Ectodermal cell (in vitro differentiated cells): Measurements from ENCODE around the gene CDKN2B.
A peak's percentile ranks its signal among the peaks of the same experiment; 100 is the strongest.

Experiments used
- H3K27ac ChIP-seq: 2 replicates; pipeline ENCODE4 v1.7.0; 2013; ENCODE audit warnings: mild to moderate bottlenecking, low read depth, low read length; ENCODE audit not compliant: insufficient read depth, poor library complexity, severe bottlenecking
- H3K27me3 ChIP-seq: 2 replicates; pipeline ENCODE4 v1.7.0; 2013; ENCODE audit warnings: mild to moderate bottlenecking, low read length; ENCODE audit not compliant: insufficient read depth, control insufficient read depth, poor library complexity, severe bottlenecking
- H3K36me3 ChIP-seq: one replicate; pipeline ENCODE4 v1.7.0; 2013; ENCODE audit warnings: low read length; ENCODE audit not compliant: control insufficient read depth, insufficient read depth
- H3K4me1 ChIP-seq: one replicate; pipeline ENCODE4 v1.7.0; 2013; ENCODE audit warnings: low read length; ENCODE audit not compliant: control insufficient read depth, insufficient read depth
- H3K4me3 ChIP-seq: 2 replicates; pipeline ENCODE4 v1.7.0; 2013; ENCODE audit warnings: low read depth, low read length, control low read depth; ENCODE audit not compliant: insufficient read depth
- H3K9me3 ChIP-seq: 2 replicates; pipeline ENCODE4 v1.7.0; 2013; ENCODE audit warnings: mild to moderate bottlenecking, low read length, moderate library complexity; ENCODE audit not compliant: control insufficient read depth
- WGBS, 2 experiments: methylation state at CpG; one replicate each; pipeline ENCODE4 v1.1.7; 2013; ENCODE audit warnings: missing lambda C conversion rate in 2 of 2; 5-methylcytosine and 5-hydroxymethylcytosine counted together

Gene CDKN2B

GRCh38 chr9:21985964-21986667 is 23.0 kb downstream of the CDKN2B start:
- WGBS, 2 experiments = 73 to 85% methylated on average over 2 to 4 of the region's 5 CpGs
- H3K27ac ChIP-seq = no peak overlapping the region
- H3K4me3 ChIP-seq = no peak overlapping the region
- H3K27me3 ChIP-seq = peaks cover 100% of the 10 kb centered on the region
- H3K9me3 ChIP-seq = no peaks in the 10 kb centered on the region
- no peaks in the 10 kb centered on the region for H3K36me3 ChIP-seq
- H3K4me1 ChIP-seq = no peaks in the 10 kb centered on the region

GRCh38 chr9:21984101-21984500 is 25.0 kb downstream of the CDKN2B start:
- no peaks in the 10 kb centered on the region for H3K9me3 ChIP-seq
- no peaks in the 10 kb centered on the region for H3K4me1 ChIP-seq
- H3K27me3 ChIP-seq = peaks cover 97% of the 10 kb centered on the region
- H3K27ac ChIP-seq = no peak overlapping the region
- H3K4me3 ChIP-seq = no peak overlapping the region
- no peaks in the 10 kb centered on the region for H3K36me3 ChIP-seq

- Histone ChIP-seq H3K9me3 (no peaks in the 10 kb centered on the region), H3K4me1 (no peaks in the 10 kb centered on the region), H3K36me3 (no peaks in the 10 kb centered on the region), H3K4me3 (no peak overlapping the region), H3K27me3 (peaks cover 97% of the 10 kb centered on the region), H3K27ac (no peak overlapping the region)
- WGBS, 2 experiments = 75 to 87% methylated on average over 1 of the region's 1 CpG
Measured at GRCh38 chr9:21983561-21983935, 25.6 kb downstream of the CDKN2B start.

GRCh38 chr9:21982861-21983560 is 26.1 kb downstream of the CDKN2B start:
- Histone ChIP-seq H3K4me1 (no peaks in the 10 kb centered on the region), H3K4me3 (no peak overlapping the region), H3K36me3 (no peaks in the 10 kb centered on the region), H3K27ac (no peak overlapping the region), H3K27me3 (peaks cover 97% of the 10 kb centered on the region), H3K9me3 (no peaks in the 10 kb centered on the region)
- no CpG with 5 or more reads among the region's 1 CpG for WGBS, 2 experiments

GRCh38 chr9:21982391-21982790 is 26.7 kb downstream of the CDKN2B start:
- Histone ChIP-seq H3K36me3 (no peaks in the 10 kb centered on the region), H3K4me3 (no peak overlapping the region), H3K27me3 (peaks cover 97% of the 10 kb centered on the region), H3K27ac (no peak overlapping the region), H3K4me1 (no peaks in the 10 kb centered on the region), H3K9me3 (no peaks in the 10 kb centered on the region)
- 100% methylated on average over 1 of the region's 1 CpG; no CpG with 5 or more reads in 1 of the 2 experiments for WGBS, 2 experiments

- no peak overlapping the region for H3K4me3 ChIP-seq
- WGBS, 2 experiments = 29% methylated on average over 18 to 19 of the region's 19 CpGs
- H3K9me3 ChIP-seq = no peaks in the 10 kb centered on the region
- H3K4me1 ChIP-seq = peaks cover 4% of the 10 kb centered on the region
- peaks cover 97% of the 10 kb centered on the region for H3K27me3 ChIP-seq
- H3K27ac ChIP-seq = no peak overlapping the region
- H3K36me3 ChIP-seq = no peaks in the 10 kb centered on the region
Measured at GRCh38 chr9:21976334-21976875, 32.7 kb downstream of the CDKN2B start.

- H3K4me1 ChIP-seq = peaks cover 4% of the 10 kb centered on the region
- peak overlapping the region; percentile 42 for H3K4me3 ChIP-seq
- H3K27me3 ChIP-seq = peaks cover 100% of the 10 kb centered on the region
- no peaks in the 10 kb centered on the region for H3K36me3 ChIP-seq
- WGBS, 2 experiments = 0% methylated on average over 49 to 50 of the region's 51 CpGs
- H3K9me3 ChIP-seq = no peaks in the 10 kb centered on the region
- H3K27ac ChIP-seq = no peak overlapping the region
Measured at GRCh38 chr9:21974722-21975409, 34.2 kb downstream of the CDKN2B start.

GRCh38 chr9:21974343-21974721 is 34.8 kb downstream of the CDKN2B start:
- peak overlapping the region; percentile 42 for H3K4me3 ChIP-seq
- no peak overlapping the region for H3K27ac ChIP-seq
- 2% methylated on average over 21 of the region's 21 CpGs for WGBS, 2 experiments
- peaks cover 100% of the 10 kb centered on the region for H3K27me3 ChIP-seq
- H3K9me3 ChIP-seq = no peaks in the 10 kb centered on the region
- H3K36me3 ChIP-seq = no peaks in the 10 kb centered on the region
- H3K4me1 ChIP-seq = peaks cover 4% of the 10 kb centered on the region

GRCh38 chr9:21972361-21972760 is 36.7 kb downstream of the CDKN2B start:
- Histone ChIP-seq H3K9me3 (no peaks in the 10 kb centered on the region), H3K27ac (no peak overlapping the region), H3K4me3 (no peak overlapping the region), H3K36me3 (no peaks in the 10 kb centered on the region), H3K4me1 (peaks cover 9% of the 10 kb centered on the region), H3K27me3 (peaks cover 100% of the 10 kb centered on the region)
